AG09309 (cell line): Measurements from ENCODE around the gene CST9.

Source experiments
- DNase-seq: peaks from one replicate; pipeline ENCODE4 v3.0.0-alpha.2; 2010; ENCODE audit warnings: low read depth
- H3K4me3 ChIP-seq: 2 replicates; pipeline ENCODE4 v1.5.1; 2011; ENCODE audit warnings: mild to moderate bottlenecking, low read depth, low read length, moderate library complexity; ENCODE audit not compliant: control insufficient read depth
- TF ChIP-seq, protein P1 (sequence below): IDR thresholded peaks from 2 replicates; pipeline ENCODE4 v1.5.1; 2011; ENCODE audit warnings: mild to moderate bottlenecking, low read depth, low read length, inconsistent platforms; ENCODE audit not compliant: insufficient read depth, control insufficient read depth; ENCODE audit errors: missing control alignments

Gene CST9

DNA sequence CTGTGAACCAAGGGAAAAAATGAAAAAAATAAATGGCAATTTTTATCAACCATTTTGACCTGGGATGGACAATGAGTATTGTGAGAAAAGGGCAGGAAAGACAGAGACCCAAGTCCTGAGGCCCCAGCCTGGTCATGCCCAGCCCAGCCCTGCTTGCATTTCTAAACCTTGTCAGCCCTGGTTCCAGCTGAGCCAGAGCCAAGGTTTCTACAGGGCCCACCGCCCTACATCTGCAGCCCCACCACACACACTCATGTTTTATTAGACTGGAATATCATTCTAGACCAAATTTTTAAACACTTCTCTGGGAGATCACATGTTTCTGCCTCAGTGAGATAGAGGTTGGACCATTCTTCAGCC lies 36.8 kb downstream of the CST9 start:
- H3K4me3 ChIP-seq, result no peak overlapping the region
- no peak for DNase-seq
- TF ChIP-seq, protein P1, sequence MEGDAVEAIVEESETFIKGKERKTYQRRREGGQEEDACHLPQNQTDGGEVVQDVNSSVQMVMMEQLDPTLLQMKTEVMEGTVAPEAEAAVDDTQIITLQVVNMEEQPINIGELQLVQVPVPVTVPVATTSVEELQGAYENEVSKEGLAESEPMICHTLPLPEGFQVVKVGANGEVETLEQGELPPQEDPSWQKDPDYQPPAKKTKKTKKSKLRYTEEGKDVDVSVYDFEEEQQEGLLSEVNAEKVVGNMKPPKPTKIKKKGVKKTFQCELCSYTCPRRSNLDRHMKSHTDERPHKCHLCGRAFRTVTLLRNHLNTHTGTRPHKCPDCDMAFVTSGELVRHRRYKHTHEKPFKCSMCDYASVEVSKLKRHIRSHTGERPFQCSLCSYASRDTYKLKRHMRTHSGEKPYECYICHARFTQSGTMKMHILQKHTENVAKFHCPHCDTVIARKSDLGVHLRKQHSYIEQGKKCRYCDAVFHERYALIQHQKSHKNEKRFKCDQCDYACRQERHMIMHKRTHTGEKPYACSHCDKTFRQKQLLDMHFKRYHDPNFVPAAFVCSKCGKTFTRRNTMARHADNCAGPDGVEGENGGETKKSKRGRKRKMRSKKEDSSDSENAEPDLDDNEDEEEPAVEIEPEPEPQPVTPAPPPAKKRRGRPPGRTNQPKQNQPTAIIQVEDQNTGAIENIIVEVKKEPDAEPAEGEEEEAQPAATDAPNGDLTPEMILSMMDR, result no peak

DNA sequence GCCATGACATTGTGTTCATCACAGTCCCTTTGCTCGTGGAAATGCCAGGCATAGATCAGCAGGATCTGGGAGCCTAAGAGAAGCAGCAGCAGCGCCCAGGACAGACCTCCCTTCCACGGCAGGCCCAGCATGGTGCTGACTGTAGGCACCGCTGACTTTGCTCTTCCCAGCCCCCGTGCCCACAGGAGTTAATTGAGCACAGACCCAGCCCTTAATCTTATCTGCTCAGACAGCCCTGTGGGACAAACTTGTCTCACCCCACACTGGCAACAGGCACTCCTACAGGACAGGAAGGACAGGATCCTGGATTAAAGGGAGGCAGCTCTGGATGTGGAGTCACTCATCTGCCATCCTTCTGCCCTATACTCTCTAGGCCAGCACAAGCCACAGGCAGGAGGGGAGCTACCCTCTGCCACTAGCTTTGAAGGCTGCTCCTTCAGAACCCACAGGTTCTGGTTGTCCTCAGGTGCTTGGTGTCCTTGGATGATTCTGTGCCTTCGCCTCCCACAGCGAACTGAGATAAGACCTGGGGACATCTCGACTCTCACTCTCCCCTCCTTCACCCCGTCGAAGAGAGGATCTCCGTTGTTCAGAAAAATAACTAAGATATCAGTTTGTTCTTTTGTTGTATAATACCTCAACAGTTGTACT lies 37.3 kb downstream of the CST9 start, which contains the start of gene CST9L:
Gene CST9L (minus strand): TSS at position 165 of the 651 bp plus-strand sequence. CDS start 34 bp downstream, at position 131.
- TF ChIP-seq, protein P1, result no peak
- H3K4me3 ChIP-seq, result no peak within 1 kb of the TSS
- no peak for DNase-seq

DNA sequence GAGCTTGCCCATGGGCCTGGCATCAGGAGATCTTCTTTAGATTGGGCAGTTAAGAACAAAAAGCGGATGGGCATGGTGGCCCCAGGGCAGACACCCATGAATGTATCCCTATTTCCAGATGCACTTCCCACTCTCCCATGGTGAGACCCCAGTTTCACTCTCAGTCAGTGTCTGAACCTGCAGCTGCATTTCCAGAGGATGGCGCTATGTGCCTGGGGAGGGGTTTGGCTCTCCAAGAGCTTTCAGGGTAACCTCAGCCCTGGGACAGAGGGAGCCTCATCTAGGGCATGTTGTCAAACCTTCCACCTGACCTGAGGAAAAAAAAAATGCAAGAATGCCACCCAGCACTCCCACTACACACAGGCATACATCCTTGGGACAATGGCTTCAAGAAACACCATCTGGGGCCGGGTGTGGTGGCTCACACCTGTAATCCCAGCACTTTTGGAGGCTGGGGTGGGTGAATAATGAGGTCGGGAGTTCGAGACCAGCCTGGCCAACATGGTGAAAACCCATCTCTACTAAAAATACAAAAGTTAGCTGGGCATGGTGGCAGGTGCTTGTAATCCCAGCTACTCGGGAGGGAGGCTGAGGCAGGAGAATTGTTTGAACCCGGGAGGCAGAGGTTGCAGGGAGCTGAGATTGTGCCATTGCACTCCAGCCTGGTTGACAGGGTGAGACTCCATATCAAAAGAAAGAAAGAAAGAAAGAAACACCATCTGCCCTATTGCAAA lies 39.4 kb downstream of the CST9 start:
- H3K4me3 ChIP-seq, result no peak overlapping the region
- no peak for DNase-seq
- TF ChIP-seq, protein P1, result no peak

DNA sequence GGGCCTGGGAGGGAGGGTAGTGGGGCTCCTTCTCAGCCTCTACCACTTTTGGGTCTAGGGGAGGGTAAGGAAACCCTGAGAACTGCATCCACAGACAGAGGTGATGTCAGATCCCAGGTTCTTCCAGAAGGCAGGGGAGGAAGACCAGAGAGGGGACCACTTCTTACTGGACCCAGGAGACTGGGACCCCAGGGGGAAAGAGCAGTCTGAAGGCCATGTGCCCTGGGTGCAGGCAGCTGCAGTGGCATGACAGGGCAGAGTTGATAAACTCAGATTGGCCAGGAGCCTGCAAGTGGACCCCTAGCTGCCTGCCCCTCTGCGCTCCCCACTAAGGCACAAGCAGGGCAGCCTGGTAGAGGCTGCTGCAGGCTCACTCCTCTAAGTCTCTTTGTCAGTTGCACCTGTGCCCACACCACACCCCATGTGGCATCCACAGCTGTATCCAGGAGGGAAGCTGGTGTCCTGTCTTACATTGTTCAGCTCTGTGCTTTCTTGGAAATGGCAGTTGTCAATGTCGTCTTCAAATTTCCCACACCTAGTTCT lies 40.1 kb downstream of the CST9 start:
- DNase-seq, result no peak
- H3K4me3 ChIP-seq, result no peak overlapping the region
- TF ChIP-seq, protein P1, result no peak

DNA sequence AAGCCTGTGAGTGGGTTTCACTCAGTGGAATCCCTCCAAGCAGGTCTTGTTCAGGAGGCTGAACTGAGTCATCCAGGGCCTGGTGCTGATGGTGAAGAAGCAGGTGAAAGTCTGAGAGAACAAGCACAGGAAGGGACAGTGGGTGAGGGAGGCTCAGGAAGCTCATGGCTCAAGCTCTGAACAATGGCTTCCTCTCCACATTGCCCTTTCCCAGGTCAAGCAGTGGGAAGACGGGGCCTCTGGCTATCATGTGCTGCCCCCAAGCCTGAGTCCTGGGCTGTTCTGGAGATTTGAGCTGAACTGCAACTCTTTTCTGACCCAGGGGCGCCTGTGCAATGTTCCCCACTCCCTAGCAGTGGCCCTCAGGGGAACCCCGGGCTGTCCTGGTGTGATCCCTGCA lies 40.8 kb downstream of the CST9 start:
- no peak for DNase-seq
- H3K4me3 ChIP-seq, result no peak overlapping the region
- TF ChIP-seq, protein P1, result no peak

DNA sequence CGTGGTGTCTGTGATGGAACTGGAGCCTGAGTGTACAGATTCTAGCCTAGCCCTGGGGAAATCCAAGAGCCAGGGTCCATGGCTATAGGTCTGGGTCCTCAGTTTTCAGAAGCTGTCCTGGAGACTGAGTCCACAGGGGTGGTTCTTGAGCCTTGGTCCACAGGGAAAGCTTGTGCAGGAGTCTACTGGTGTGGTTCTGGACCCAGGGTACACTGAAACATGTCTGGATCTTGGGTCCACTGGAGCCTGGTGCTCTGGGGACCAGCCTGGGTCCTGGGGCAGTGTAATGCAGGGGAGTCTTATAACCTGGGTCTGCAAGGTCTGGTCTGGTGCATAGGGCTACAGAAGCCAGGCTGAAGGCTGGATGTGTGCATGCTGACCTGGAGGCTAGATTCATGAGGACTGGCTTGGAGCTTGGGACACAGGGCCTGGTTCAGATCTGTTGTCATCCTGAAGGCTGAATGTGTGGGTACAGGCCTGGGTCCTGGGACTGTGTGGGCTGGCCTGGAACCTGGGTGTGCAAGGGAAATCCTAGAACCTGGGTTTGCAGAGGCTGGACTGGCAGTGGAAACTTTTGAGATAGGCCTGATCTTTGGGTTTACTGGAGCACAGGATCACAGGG lies 42.9 kb downstream of the CST9 start:
- H3K4me3 ChIP-seq, result no peak overlapping the region
- TF ChIP-seq, protein P1, result no peak
- no peak for DNase-seq
